H1 (cell line): Measurements from ENCODE around the gene CD68.
A peak's percentile ranks its signal among the peaks of the same experiment; 100 is the strongest.

Source experiments
- ATF2 ChIP-seq: IDR thresholded peaks from 2 replicates; pipeline ENCODE4 v1.6.1; 2012; ENCODE audit warnings: low read length, inconsistent platforms
- CBX5 ChIP-seq: fragments of 300-800, 300-1000 bp; sonication (generic); IDR thresholded peaks from 2 replicates; pipeline ENCODE4 v1.7.1; 2016; ENCODE audit warnings: antibody characterized with exemption, low read length, low read depth
- CTCF ChIP-seq, 3 experiments: IDR thresholded peaks; 1 replicate in 2 of 3; 2 replicates in 1 of 3; pipeline versions ENCODE4 v1.5.1 to v1.6.1; 2011; ENCODE audit warnings: low read length in 3 of 3, mild to moderate bottlenecking in 3 of 3, inconsistent platforms in 2 of 3, low read depth in 1 of 3, moderate library complexity in 1 of 3; ENCODE audit not compliant: insufficient read depth in 1 of 3; ENCODE audit errors: control extremely low read depth in 1 of 3
- POLR2AphosphoS5 ChIP-seq: IDR thresholded peaks from 2 replicates; pipeline ENCODE4 v1.6.1; 2011; ENCODE audit warnings: low read depth, low read length
- SAP30 ChIP-seq: fragments of 300-600 bp; sonication (generic); IDR thresholded peaks from 2 replicates; pipeline ENCODE4 v1.7.1; 2012; ENCODE audit warnings: low read length, moderate library complexity, mild to moderate bottlenecking, inconsistent platforms; ENCODE audit not compliant: insufficient read depth, insufficient replicate concordance
- SP1 ChIP-seq: IDR thresholded peaks from 2 replicates; pipeline ENCODE4 v1.6.1; 2011; ENCODE audit warnings: low read depth, low read length
- SUZ12 ChIP-seq: fragments of 200-600 bp; sonication (generic); IDR thresholded peaks from 2 replicates; pipeline ENCODE4 v1.6.1; 2012; ENCODE audit warnings: mild to moderate bottlenecking, inconsistent platforms, low read length, moderate library complexity, mixed read lengths
- TBP ChIP-seq: IDR thresholded peaks from 2 replicates; pipeline ENCODE4 v1.6.1; 2011; ENCODE audit warnings: low read depth, low read length, improper control_type of control experiment

- TF ChIP-seq CTCF (IDR thresholded peaks at IDR 0.05; ENCODE audit: control extremely low read depth in 1 of 3, insufficient read depth in 1 of 3, low read depth in 1 of 3, low read length in 3 of 3): peak in 2 of 3 experiments; percentile 34 to 52; a peak in 3 of 4 replicates
- TF ChIP-seq POLR2AphosphoS5: no peak
- no peak for TF ChIP-seq CBX5
- TF ChIP-seq ATF2: no peak
- no peak for TF ChIP-seq SP1
- no peak for TF ChIP-seq SAP30
- no peak for TF ChIP-seq SUZ12
- no peak for TF ChIP-seq TBP
Measured at GRCh38 chr17:7555320-7555948, 24.0 kb upstream of the CD68 start.
